ENCODE measurements around the gene BABAM2. TPM values are rescaled to one million over a fixed set of nuclear protein-coding genes. Genes with fewer than 3 reads are reported as not detected.

The BABAM2 gene
- total and polyA plus RNA-seq, 10 of the 15 experiments (the other 5 are each of a cell fraction or from before 2014, with no cell fraction given) = 30.7 to 59.9 (median 44.5) TPM

- no peak for DNase-seq (ENCODE audit: low read depth, low spot score)
- BruUV-seq (replicated peaks) = no TSS peak
- H3K4me1 ChIP-seq (ENCODE audit: control insufficient read depth, insufficient read depth, low read length) = no peaks in the 10 kb centered on the region
- TF ChIP-seq, protein P1, sequence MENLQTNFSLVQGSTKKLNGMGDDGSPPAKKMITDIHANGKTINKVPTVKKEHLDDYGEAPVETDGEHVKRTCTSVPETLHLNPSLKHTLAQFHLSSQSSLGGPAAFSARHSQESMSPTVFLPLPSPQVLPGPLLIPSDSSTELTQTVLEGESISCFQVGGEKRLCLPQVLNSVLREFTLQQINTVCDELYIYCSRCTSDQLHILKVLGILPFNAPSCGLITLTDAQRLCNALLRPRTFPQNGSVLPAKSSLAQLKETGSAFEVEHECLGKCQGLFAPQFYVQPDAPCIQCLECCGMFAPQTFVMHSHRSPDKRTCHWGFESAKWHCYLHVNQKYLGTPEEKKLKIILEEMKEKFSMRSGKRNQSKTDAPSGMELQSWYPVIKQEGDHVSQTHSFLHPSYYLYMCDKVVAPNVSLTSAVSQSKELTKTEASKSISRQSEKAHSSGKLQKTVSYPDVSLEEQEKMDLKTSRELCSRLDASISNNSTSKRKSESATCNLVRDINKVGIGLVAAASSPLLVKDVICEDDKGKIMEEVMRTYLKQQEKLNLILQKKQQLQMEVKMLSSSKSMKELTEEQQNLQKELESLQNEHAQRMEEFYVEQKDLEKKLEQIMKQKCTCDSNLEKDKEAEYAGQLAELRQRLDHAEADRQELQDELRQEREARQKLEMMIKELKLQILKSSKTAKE (IDR thresholded peaks at IDR 0.05; ENCODE audit: low read depth, poor library complexity, severe bottlenecking) = no peak
- TF ChIP-seq FOS (IDR thresholded peaks at IDR 0.05; ENCODE audit: borderline replicate concordance, extremely low read depth, insufficient read length) (no peak), ZBED1 (IDR thresholded peaks at IDR 0.05; ENCODE audit: borderline replicate concordance) (no peak), RELA (IDR thresholded peaks at IDR 0.05; ENCODE audit: borderline replicate concordance, partially characterized antibody) (no peak), KAT2A (conservative IDR thresholded peaks at IDR 0.05; ENCODE audit: control insufficient read depth, low read depth, low read length) (no peak)
- TF ChIP-seq, protein P2, sequence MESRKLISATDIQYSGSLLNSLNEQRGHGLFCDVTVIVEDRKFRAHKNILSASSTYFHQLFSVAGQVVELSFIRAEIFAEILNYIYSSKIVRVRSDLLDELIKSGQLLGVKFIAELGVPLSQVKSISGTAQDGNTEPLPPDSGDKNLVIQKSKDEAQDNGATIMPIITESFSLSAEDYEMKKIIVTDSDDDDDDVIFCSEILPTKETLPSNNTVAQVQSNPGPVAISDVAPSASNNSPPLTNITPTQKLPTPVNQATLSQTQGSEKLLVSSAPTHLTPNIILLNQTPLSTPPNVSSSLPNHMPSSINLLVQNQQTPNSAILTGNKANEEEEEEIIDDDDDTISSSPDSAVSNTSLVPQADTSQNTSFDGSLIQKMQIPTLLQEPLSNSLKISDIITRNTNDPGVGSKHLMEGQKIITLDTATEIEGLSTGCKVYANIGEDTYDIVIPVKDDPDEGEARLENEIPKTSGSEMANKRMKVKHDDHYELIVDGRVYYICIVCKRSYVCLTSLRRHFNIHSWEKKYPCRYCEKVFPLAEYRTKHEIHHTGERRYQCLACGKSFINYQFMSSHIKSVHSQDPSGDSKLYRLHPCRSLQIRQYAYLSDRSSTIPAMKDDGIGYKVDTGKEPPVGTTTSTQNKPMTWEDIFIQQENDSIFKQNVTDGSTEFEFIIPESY (IDR thresholded peaks at IDR 0.05) = no peak
- H2AFZ ChIP-seq (ENCODE audit: control insufficient read depth, low read depth, low read length) = no peak overlapping the region
- no peak for ATAC-seq
- H4K20me1 ChIP-seq (ENCODE audit: control insufficient read depth, insufficient read depth) = no peaks in the 10 kb centered on the region
- no peaks in the 10 kb centered on the region for H3K27me3 ChIP-seq (replicated peaks in 1 of 2; ENCODE audit: control insufficient read depth in 2 of 2, insufficient read depth in 2 of 2, low read length in 1 of 2)
- H3K27ac ChIP-seq (ENCODE audit: control insufficient read depth, insufficient read depth) = no peak overlapping the region
- ChIA-PET RAD21 (ENCODE audit: unreplicated experiment) (no interaction called here), CTCF (interaction anchor here (1.1 kb wide), 1 partner anchor 1209 kb away, joined by 4 read pairs; no protein-coding TSS in a partner anchor), SMC1A (ENCODE audit: uncharacterized antibody, unreplicated experiment) (no interaction called here), POLR2A (no interaction called here)
- H3K79me2 ChIP-seq (ENCODE audit: control insufficient read depth, insufficient read depth, low read length) = no peaks in the 10 kb centered on the region
- no peaks in the 10 kb centered on the region for H3K36me3 ChIP-seq (ENCODE audit: control insufficient read depth in 2 of 2, insufficient read depth in 2 of 2, low read length in 1 of 2)
- no peak overlapping the region for H3K9ac ChIP-seq (ENCODE audit: control insufficient read depth, insufficient read depth, low read length)
- no peaks in the 10 kb centered on the region for H3K9me3 ChIP-seq (replicated peaks; ENCODE audit: control insufficient read depth, insufficient read depth, low read length)
- intact Hi-C loops (cut with micrococcal nuclease; ENCODE audit: unreplicated experiment) (no loop called here), in situ Hi-C loops (cut with MboI) (no loop called here)
- no peak for FAIRE-seq
- 95% methylated on average over 1 of the region's 1 CpG for WGBS (ENCODE audit: insufficient coverage, insufficient replicate concordance, low lambda C conversion rate, missing lambda C conversion rate)
- no peak overlapping the region for H3K4me2 ChIP-seq (ENCODE audit: control insufficient read depth, insufficient read depth)
- no peak overlapping the region for H3K4me3 ChIP-seq
Measured at GRCh38 chr2:28054916-28055315, 164.4 kb downstream of the BABAM2 start.
